Upper lobe of left lung (tissue), 6 donors: Measurements from ENCODE around the gene NDUFAF7. TPM values are rescaled to one million over a fixed set of nuclear protein-coding genes. Genes with fewer than 3 reads are reported as not detected.

Experiments used
- ATAC-seq, 2 donors: fragments of 200-7000 bp; cut with Tn5 transposase; one replicate each; pipeline ENCODE4 v1.9.1; 2022; ENCODE audit warnings: mild to moderate bottlenecking in 2 of 2, moderate library complexity in 2 of 2; ENCODE audit not compliant: low FRiP score in 2 of 2
- DNase-seq, 2 donors: peaks; one replicate each; pipeline ENCODE4 v3.0.0-alpha.2; 2019 to 2020
- H3K27ac ChIP-seq, 4 donors: fragments of 200-600 bp; sonication (generic); one replicate each; pipeline ENCODE4 v1.5.1; 2016 to 2019
- H3K27me3 ChIP-seq, 4 donors: fragments of 200-600 bp; sonication (generic); one replicate each; pipeline ENCODE4 v1.5.1; 2017 to 2019
- H3K36me3 ChIP-seq, 4 donors: fragments of 200-600 bp; sonication (generic); one replicate each; pipeline ENCODE4 v1.5.1; 2016 to 2019
- H3K4me1 ChIP-seq, 4 donors: fragments of 200-600 bp; sonication (generic); one replicate each; pipeline ENCODE4 v1.5.1; 2018 to 2019
- H3K4me3 ChIP-seq, 4 donors: fragments of 200-600 bp; sonication (generic); one replicate each; pipeline ENCODE4 v1.5.1; 2017 to 2019; ENCODE audit warnings: mild to moderate bottlenecking in 2 of 4, moderate library complexity in 1 of 4
- H3K9me3 ChIP-seq, 4 donors: fragments of 200-600 bp; sonication (generic); one replicate each; pipeline ENCODE4 v1.5.1; 2018 to 2019
- EP300 ChIP-seq, 4 donors: sonication (generic); formaldehyde crosslinking; IDR thresholded peaks; one replicate each; pipeline ENCODE4 v1.5.1; 2017; ENCODE audit warnings: antibody characterized with exemption in 4 of 4, control low read depth in 2 of 4
- POLR2A ChIP-seq, 4 donors: fragments of 450-650 bp; IDR thresholded peaks; one replicate each; pipeline ENCODE4 v1.5.1; 2016 to 2017; ENCODE audit warnings: antibody characterized with exemption in 4 of 4, mild to moderate bottlenecking in 2 of 4
- POLR2AphosphoS5 ChIP-seq, 2 donors: sonication (generic); formaldehyde crosslinking; IDR thresholded peaks; one replicate each; pipeline ENCODE4 v1.5.1; 2017; ENCODE audit warnings: antibody characterized with exemption in 2 of 2
- WGBS, 2 donors: methylation state at CpG; one replicate each; pipeline ENCODE4 v1.1.5; 2017 to 2018; 5-methylcytosine and 5-hydroxymethylcytosine counted together
- total RNA-seq, 6 donors: library from RNA; depleted of rRNA in 4 of 6; stranded (reverse); fragments of >200 nt in 4 of 6; gene quantifications; one replicate each; pipeline versions ENCODE4 v1.1.0 to v1.2.1, GENCODE V29; 2016 to 2021
- TF ChIP-seq, protein P1 (sequence below), 6 experiments: fragments of 450-650 bp in 4 of 6; fragments of 200-600 bp in 2 of 6; sonication (generic) in 2 of 6; IDR thresholded peaks; one replicate each; pipeline ENCODE4 v1.5.1; 2016 to 2019; ENCODE audit warnings: antibody characterized with exemption in 6 of 6
- donor health status: DM: no; HTN: no; CAD: no; lungs with moderate emphysema.
- donor health status: DM: no; HTN: yes; CAD: no; lungs with severe emphysema.

The NDUFAF7 gene
- total RNA-seq, 6 donors from 2014 or later: 7.4 to 30.4 (median 15.7) TPM

DNA sequence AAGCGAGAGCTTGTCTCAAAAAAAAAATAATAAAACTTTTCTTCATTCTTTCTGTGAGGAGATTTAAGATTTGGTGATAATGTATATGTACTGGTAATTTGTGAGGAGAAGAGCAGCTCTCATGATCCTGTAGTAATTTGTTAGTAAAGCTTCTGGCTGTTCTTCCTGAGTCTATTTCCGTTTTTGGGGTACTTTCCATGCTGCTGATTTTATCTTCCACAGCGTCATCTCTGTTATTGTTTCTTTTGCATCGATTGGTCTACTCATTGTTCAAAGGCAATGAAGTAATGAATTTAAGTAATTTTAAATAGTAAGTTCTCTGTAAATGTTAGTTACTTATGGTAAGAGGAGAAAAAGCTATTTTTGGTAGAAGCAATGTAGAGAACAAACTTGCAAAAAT is 12.0 kb downstream of the NDUFAF7 start:
- Histone ChIP-seq H3K27me3 (no peaks in the 10 kb centered on the region), H3K27ac (peak overlapping the region in 2 of 4 donors; percentile 37 to 55), H3K9me3 (no peaks in the 10 kb centered on the region), H3K4me1 (peaks cover 0 to 5% (median 2%) of the 10 kb centered on the region in 4 donors), H3K4me3 (no peak overlapping the region), H3K36me3 (peaks cover 8 to 80% (median 13%) of the 10 kb centered on the region in 4 donors)
- ATAC-seq (no peak), DNase-seq (no peak)
- 71 to 74% methylated on average over 4 of the region's 4 CpGs for WGBS, 2 donors
- TF ChIP-seq, protein P1, sequence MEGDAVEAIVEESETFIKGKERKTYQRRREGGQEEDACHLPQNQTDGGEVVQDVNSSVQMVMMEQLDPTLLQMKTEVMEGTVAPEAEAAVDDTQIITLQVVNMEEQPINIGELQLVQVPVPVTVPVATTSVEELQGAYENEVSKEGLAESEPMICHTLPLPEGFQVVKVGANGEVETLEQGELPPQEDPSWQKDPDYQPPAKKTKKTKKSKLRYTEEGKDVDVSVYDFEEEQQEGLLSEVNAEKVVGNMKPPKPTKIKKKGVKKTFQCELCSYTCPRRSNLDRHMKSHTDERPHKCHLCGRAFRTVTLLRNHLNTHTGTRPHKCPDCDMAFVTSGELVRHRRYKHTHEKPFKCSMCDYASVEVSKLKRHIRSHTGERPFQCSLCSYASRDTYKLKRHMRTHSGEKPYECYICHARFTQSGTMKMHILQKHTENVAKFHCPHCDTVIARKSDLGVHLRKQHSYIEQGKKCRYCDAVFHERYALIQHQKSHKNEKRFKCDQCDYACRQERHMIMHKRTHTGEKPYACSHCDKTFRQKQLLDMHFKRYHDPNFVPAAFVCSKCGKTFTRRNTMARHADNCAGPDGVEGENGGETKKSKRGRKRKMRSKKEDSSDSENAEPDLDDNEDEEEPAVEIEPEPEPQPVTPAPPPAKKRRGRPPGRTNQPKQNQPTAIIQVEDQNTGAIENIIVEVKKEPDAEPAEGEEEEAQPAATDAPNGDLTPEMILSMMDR (IDR thresholded peaks at IDR 0.05): no peak
- peak in 1 of 4 donors; percentile 14 for TF ChIP-seq EP300 (IDR thresholded peaks at IDR 0.05)

- DNase-seq: no peak
- Histone ChIP-seq H3K4me1 (peaks cover 0 to 5% (median 2%) of the 10 kb centered on the region in 4 donors), H3K9me3 (no peaks in the 10 kb centered on the region), H3K27ac (peak overlapping the region in 2 of 4 donors; percentile 37 to 55), H3K27me3 (no peaks in the 10 kb centered on the region), H3K4me3 (no peak overlapping the region), H3K36me3 (peaks cover 8 to 82% (median 16%) of the 10 kb centered on the region in 4 donors)
- 57 to 71% methylated on average over 4 of the region's 4 CpGs for WGBS, 2 donors
- TF ChIP-seq, protein P1 (IDR thresholded peaks at IDR 0.05): no peak
- no peak for ATAC-seq
Measured at GRCh38 chr2:37244017-37244416, 12.6 kb downstream of the NDUFAF7 start.

- no peaks in the 10 kb centered on the region for H3K9me3 ChIP-seq
- H3K4me3 ChIP-seq: no peak overlapping the region
- no peak for TF ChIP-seq POLR2A (IDR thresholded peaks at IDR 0.05)
- TF ChIP-seq, protein P1 (IDR thresholded peaks at IDR 0.05): no peak
- no peak for TF ChIP-seq EP300 (IDR thresholded peaks at IDR 0.05)
- no peak for TF ChIP-seq POLR2AphosphoS5 (IDR thresholded peaks at IDR 0.05)
- WGBS, 2 donors: 92 to 98% methylated on average over 3 of the region's 3 CpGs
- peak overlapping the region in 1 of 4 donors; percentile 37 for H3K27ac ChIP-seq
- peaks cover 8 to 82% (median 17%) of the 10 kb centered on the region in 4 donors for H3K36me3 ChIP-seq
- H3K4me1 ChIP-seq: peaks cover 0 to 5% (median 2%) of the 10 kb centered on the region in 4 donors
- no peak for DNase-seq
- H3K27me3 ChIP-seq: no peaks in the 10 kb centered on the region
- no peak for ATAC-seq
Measured at GRCh38 chr2:37244755-37245154, 13.3 kb downstream of the NDUFAF7 start.

DNA sequence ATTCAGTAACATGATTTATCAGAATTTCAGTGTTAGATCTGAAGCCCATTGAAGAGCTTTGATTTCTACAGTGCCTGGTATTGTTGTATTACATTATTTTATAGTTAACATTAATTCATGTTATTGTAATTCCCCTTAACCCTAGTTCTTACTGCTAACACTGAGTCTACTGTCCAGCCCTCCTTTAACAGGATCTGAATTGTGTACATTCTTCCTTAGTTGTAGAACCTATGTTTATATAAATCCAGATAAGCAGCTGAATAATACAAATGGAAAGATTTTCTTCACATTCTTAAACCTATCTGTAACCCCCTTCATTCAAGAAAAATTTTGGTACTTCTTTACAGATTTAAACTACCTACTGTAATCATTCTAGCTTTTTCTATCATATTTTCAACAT is 14.7 kb downstream of the NDUFAF7 start:
- ATAC-seq: no peak
- TF ChIP-seq POLR2AphosphoS5 (IDR thresholded peaks at IDR 0.05) (no peak), POLR2A (IDR thresholded peaks at IDR 0.05) (no peak), EP300 (IDR thresholded peaks at IDR 0.05) (no peak)
- TF ChIP-seq, protein P1 (IDR thresholded peaks at IDR 0.05): no peak
- peaks cover 8 to 95% (median 18%) of the 10 kb centered on the region in 4 donors for H3K36me3 ChIP-seq
- no peak overlapping the region for H3K27ac ChIP-seq
- no peaks in the 10 kb centered on the region for H3K27me3 ChIP-seq
- H3K9me3 ChIP-seq: no peaks in the 10 kb centered on the region
- no peak overlapping the region for H3K4me3 ChIP-seq
- no peak for DNase-seq
- H3K4me1 ChIP-seq: peaks cover 0 to 4% (median 0%) of the 10 kb centered on the region in 4 donors
